Activated CD4-positive, alpha-beta T cell treated with anti-CD3 and anti-CD28 coated beads for 36 hours (primary cell): ENCODE data around the gene VSTM2L. TPM values are rescaled to one million over a fixed set of nuclear protein-coding genes. Genes with fewer than 3 reads are reported as not detected.
"Not testable (repeated sequence)": the region's sequence is repeated elsewhere in the genome, so short reads cannot be mapped to it uniquely, and the experiment has no call there.

Experiments
- ATAC-seq: fragments of 200-7000 bp; cut with Tn5 transposase; one replicate; pipeline ENCODE4 v1.10.0; 2021; ENCODE audit warnings: mild to moderate bottlenecking, moderate library complexity
- CTCF ChIA-PET: fragments of 350-600 bp; sonication (Branson Sonifier 250); formaldehyde crosslinking; loops from one replicate; lab custom pipeline; 2021; ENCODE audit warnings: antibody characterized with exemption; lab: Charles Lee
- POLR2A ChIA-PET: fragments of 350-600 bp; sonication (Branson Sonifier 250); formaldehyde crosslinking; loops from one replicate; lab custom pipeline; 2021; ENCODE audit warnings: antibody characterized with exemption, inconsistent platforms; lab: Charles Lee
- DNase-seq: peaks from one replicate; pipeline ENCODE4 v3.0.0-alpha.2; 2020
- H3K27ac Mint-ChIP-seq: one replicate; pipeline ENCODE4 v1.8.0; 2021; ENCODE audit warnings: mixed read lengths
- H3K27me3 Mint-ChIP-seq: one replicate; pipeline ENCODE4 v1.8.0; 2021; ENCODE audit warnings: mixed read lengths
- H3K36me3 Mint-ChIP-seq: one replicate; pipeline ENCODE4 v1.8.0; 2021; ENCODE audit warnings: low read depth, mixed read lengths
- H3K4me1 Mint-ChIP-seq: one replicate; pipeline ENCODE4 v1.8.0; 2021; ENCODE audit warnings: mixed read lengths
- H3K4me3 Mint-ChIP-seq: one replicate; pipeline ENCODE4 v1.8.0; 2021; ENCODE audit warnings: mild to moderate bottlenecking, moderate library complexity, mixed read lengths
- H3K9me3 Mint-ChIP-seq: one replicate; pipeline ENCODE4 v1.8.0; 2021; ENCODE audit warnings: low read depth, mixed read lengths
- intact Hi-C, 2 experiments: fragments of 100-400 bp; cut with DNase I in 1 of 2; cut with micrococcal nuclease in 1 of 2; formaldehyde crosslinking; loops; one replicate each; pipeline versions ENCODE4 v1.14.2 to v1.15.1; 2022 to 2024; cut with DNase I, micrococcal nuclease
- total RNA-seq, 2 experiments: library from RNA; stranded (reverse); gene quantifications; one replicate each; pipeline ENCODE4 v1.2.3, GENCODE V29; 2021

VSTM2L gene
- total RNA-seq, 2 experiments from 2014 or later = not detected

- Mint-ChIP-seq H3K4me1 (no peaks in the 10 kb centered on the region), H3K27ac (no peak overlapping the region), H3K9me3 (peaks cover 9% of the 10 kb centered on the region), H3K4me3 (no peak overlapping the region), H3K36me3 (peaks cover 2% of the 10 kb centered on the region), H3K27me3 (peaks cover 9% of the 10 kb centered on the region)
- intact Hi-C loops = no loop called here
- ATAC-seq (no peak), DNase-seq (no peak)
- ChIA-PET CTCF (no interaction called here), POLR2A (no interaction called here)
Observed at GRCh38 chr20:37961066-37961465, 58.1 kb downstream of the VSTM2L start.

- H3K4me1 Mint-ChIP-seq, H3K4me3 Mint-ChIP-seq, POLR2A ChIA-PET, H3K27ac Mint-ChIP-seq, CTCF ChIA-PET, ATAC-seq, DNase-seq, intact Hi-C loops, H3K27me3 Mint-ChIP-seq, H3K36me3 Mint-ChIP-seq: not testable (repeated sequence)
- H3K9me3 Mint-ChIP-seq = peaks cover 29% of the 10 kb centered on the region
Observed at GRCh38 chr20:37963483-37963882, 60.6 kb downstream of the VSTM2L start.

- no peak overlapping the region for H3K27ac Mint-ChIP-seq
- ChIA-PET POLR2A (no interaction called here), CTCF (interaction anchor here (0.6 kb wide), 1 partner anchor 45 kb away, joined by 3 read pairs; no protein-coding TSS in a partner anchor)
- intact Hi-C loops = no loop called here
- no peak overlapping the region for H3K4me3 Mint-ChIP-seq
- peaks cover 33% of the 10 kb centered on the region for H3K9me3 Mint-ChIP-seq
- H3K4me1 Mint-ChIP-seq = no peaks in the 10 kb centered on the region
- no peak for ATAC-seq
- peaks cover 11% of the 10 kb centered on the region for H3K36me3 Mint-ChIP-seq
- no peak for DNase-seq
- peaks cover 4% of the 10 kb centered on the region for H3K27me3 Mint-ChIP-seq
Observed at GRCh38 chr20:37968841-37969401, 66.0 kb downstream of the VSTM2L start.

GRCh38 chr20:37969949-37970855, 67.3 kb downstream of the VSTM2L start:
- no peak for DNase-seq
- intact Hi-C loops = no loop called here
- Mint-ChIP-seq H3K4me3 (no peak overlapping the region), H3K4me1 (no peaks in the 10 kb centered on the region), H3K36me3 (peaks cover 10% of the 10 kb centered on the region), H3K27me3 (peaks cover 3% of the 10 kb centered on the region), H3K9me3 (peaks cover 26% of the 10 kb centered on the region), H3K27ac (no peak overlapping the region)
- CTCF ChIA-PET = interaction anchor here (1.0 kb wide), 1 partner anchor 14 kb away, joined by 3 read pairs; no protein-coding TSS in a partner anchor
- POLR2A ChIA-PET = no interaction called here
- ATAC-seq = no peak

GRCh38 chr20:37970856-37971245, 67.9 kb downstream of the VSTM2L start:
- ChIA-PET CTCF (no interaction called here), POLR2A (no interaction called here)
- H3K27me3 Mint-ChIP-seq = peaks cover 3% of the 10 kb centered on the region
- peaks cover 10% of the 10 kb centered on the region for H3K36me3 Mint-ChIP-seq
- intact Hi-C loops = no loop called here
- no peak overlapping the region for H3K4me3 Mint-ChIP-seq
- ATAC-seq = no peak
- H3K9me3 Mint-ChIP-seq = peaks cover 26% of the 10 kb centered on the region
- H3K27ac Mint-ChIP-seq = no peak overlapping the region
- no peak for DNase-seq
- H3K4me1 Mint-ChIP-seq = no peaks in the 10 kb centered on the region

GRCh38 chr20:37971561-37972127, 68.7 kb downstream of the VSTM2L start:
- no peak overlapping the region for H3K4me3 Mint-ChIP-seq
- POLR2A ChIA-PET = no interaction called here

DNA sequence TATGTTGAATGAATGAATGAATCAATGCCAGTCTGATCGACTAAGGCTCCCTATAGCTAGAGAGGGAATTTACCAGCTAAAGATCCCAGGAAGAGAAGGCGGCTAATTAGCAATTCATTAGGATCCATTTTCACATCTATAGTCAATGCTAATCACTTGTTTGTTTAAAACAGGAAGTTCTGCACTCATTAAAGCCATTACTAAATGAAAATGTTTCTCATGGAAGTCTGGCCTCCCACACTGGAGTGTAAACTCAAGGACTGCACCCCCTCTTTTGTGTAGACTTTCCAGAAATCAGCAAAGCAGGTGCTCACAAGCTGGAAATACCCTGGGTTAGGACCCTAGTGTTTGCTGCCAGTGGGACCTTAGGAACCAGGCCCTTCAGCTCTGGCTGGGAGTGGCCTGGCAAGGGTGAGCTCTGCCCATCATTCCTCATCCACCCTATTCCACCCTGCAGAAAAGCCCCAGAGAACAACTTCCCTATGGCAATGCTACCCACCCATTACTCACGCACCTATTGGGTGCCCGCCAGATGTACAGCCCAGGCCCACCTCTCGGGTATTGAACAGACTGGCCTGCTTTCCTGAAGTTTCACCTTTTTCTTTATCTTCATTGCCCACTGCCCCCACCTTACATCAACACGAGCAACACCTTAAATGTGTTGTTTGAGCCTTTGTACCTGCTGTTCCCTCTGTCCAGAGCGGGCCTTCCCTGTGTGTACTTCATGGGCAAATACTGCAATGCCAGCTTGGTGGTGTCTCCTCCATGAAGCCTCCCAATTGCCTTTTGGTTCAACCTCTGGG, 69.5 kb downstream of the VSTM2L start:
- no peak overlapping the region for H3K27ac Mint-ChIP-seq
- H3K27me3 Mint-ChIP-seq = no peaks in the 10 kb centered on the region
- H3K4me1 Mint-ChIP-seq = peaks cover 6% of the 10 kb centered on the region
- H3K9me3 Mint-ChIP-seq = peaks cover 13% of the 10 kb centered on the region
- peaks cover 13% of the 10 kb centered on the region for H3K36me3 Mint-ChIP-seq
- CTCF ChIA-PET = no interaction called here
- intact Hi-C loops = no loop called here
- DNase-seq = no peak
- no peak for ATAC-seq
- H3K4me3 Mint-ChIP-seq = no peak overlapping the region
- POLR2A ChIA-PET = no interaction called here

More at GRCh38 chr20:37971561-37972127, 68.7 kb downstream of the VSTM2L start:
- Mint-ChIP-seq H3K27ac (no peak overlapping the region), H3K9me3 (peaks cover 20% of the 10 kb centered on the region), H3K4me1 (no peaks in the 10 kb centered on the region), H3K36me3 (peaks cover 13% of the 10 kb centered on the region), H3K27me3 (no peaks in the 10 kb centered on the region)
- CTCF ChIA-PET = no interaction called here
- ATAC-seq = no peak
- no peak for DNase-seq
- intact Hi-C loops = no loop called here

GRCh38 chr20:37973059-37973910, 70.4 kb downstream of the VSTM2L start:
- peaks cover 8% of the 10 kb centered on the region for H3K36me3 Mint-ChIP-seq
- H3K9me3 Mint-ChIP-seq = peaks cover 7% of the 10 kb centered on the region
- no peak overlapping the region for H3K27ac Mint-ChIP-seq
- no peaks in the 10 kb centered on the region for H3K27me3 Mint-ChIP-seq
- ATAC-seq = no peak
- intact Hi-C loops = no loop called here
- peaks cover 13% of the 10 kb centered on the region for H3K4me1 Mint-ChIP-seq
- H3K4me3 Mint-ChIP-seq = no peak overlapping the region
- CTCF ChIA-PET = interaction anchor here (0.7 to 0.8 kb wide), 2 partner anchors 22 to 100 kb away, joined by 3 to 4 read pairs; no protein-coding TSS in a partner anchor
- POLR2A ChIA-PET = interaction anchor here (0.7 kb wide), 1 partner anchor 67 kb away, joined by 3 read pairs; no protein-coding TSS in a partner anchor
- no peak for DNase-seq

DNA sequence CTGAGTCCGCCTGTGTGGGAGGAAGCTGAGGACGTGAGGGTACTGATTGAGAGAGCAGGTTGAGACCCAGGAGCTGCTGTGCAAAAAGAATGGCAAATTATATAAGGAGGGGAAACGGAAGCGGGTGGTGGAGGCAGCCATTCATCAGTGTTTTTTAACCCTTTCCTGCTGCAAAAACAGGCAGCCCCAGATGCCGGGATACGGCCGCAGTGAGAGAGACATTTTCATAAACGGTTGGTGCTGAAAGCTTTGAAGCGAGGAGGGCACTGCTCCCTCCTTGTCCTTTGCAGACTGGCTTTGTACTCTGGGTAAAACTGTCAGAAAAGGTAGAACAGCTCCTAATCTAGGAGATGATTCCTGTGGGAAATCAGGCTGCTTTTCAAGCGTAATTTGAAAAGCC, 74.0 kb downstream of the VSTM2L start:
- no peak overlapping the region for H3K4me3 Mint-ChIP-seq
- ChIA-PET POLR2A (no interaction called here), CTCF (interaction anchor here (0.6 kb wide), 1 partner anchor 63 kb away, joined by 3 read pairs; no protein-coding TSS in a partner anchor)
- no peak overlapping the region for H3K27ac Mint-ChIP-seq
- no peak for ATAC-seq
- H3K9me3 Mint-ChIP-seq = no peaks in the 10 kb centered on the region
- H3K4me1 Mint-ChIP-seq = peaks cover 13% of the 10 kb centered on the region
- H3K27me3 Mint-ChIP-seq = no peaks in the 10 kb centered on the region
- peaks cover 16% of the 10 kb centered on the region for H3K36me3 Mint-ChIP-seq
- intact Hi-C loops = no loop called here
- peak; percentile 20 for DNase-seq

DNA sequence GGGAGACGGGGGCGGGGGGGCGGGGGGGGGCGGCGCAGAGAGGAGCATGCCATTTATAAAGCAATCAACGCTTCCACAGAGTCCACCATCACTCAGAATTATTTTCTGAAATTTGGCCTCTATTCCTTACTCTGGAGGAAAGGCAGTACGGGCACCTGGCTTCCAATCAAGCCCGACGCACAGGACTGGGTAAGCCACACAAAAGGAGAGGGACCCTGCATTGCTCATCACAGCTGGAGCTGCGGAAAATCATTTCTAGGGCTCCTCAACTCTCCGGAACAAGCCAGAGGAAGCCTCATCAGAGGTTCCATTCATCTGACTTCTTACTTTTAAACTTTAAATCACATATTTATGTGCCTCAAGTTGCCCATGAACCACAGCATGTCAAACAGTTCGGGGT, 74.4 kb downstream of the VSTM2L start:
- no peaks in the 10 kb centered on the region for H3K9me3 Mint-ChIP-seq
- CTCF ChIA-PET = no interaction called here

More for the DNA sequence above, 74.4 kb downstream of the VSTM2L start:
- Mint-ChIP-seq H3K27me3 (no peaks in the 10 kb centered on the region), H3K4me3 (no peak overlapping the region), H3K36me3 (peaks cover 15% of the 10 kb centered on the region), H3K4me1 (peaks cover 13% of the 10 kb centered on the region), H3K27ac (no peak overlapping the region)
- ATAC-seq = no peak
- intact Hi-C loops = no loop called here
- DNase-seq = peak; percentile 8
- POLR2A ChIA-PET = no interaction called here
